Endothelial cell of umbilical vein (primary cell): ENCODE data around the gene CDHR5. TPM values are rescaled to one million over a fixed set of nuclear protein-coding genes. Genes with fewer than 3 reads are reported as not detected.
A peak's percentile ranks its signal among the peaks of the same experiment; 100 is the strongest.

Experiments used
- BruUV-seq: library from RNA; stranded (reverse); fragments of 400-500 nt; replicated peaks from 2 replicates; lab custom pipeline; 2021; lab: Mats Ljungman, UMichigan
- CTCF ChIA-PET: fragments of 300-600, 350-600 bp; sonication (Branson Sonifier 250); formaldehyde crosslinking; loops from one replicate; lab custom pipeline; 2021; ENCODE audit warnings: antibody characterized with exemption, inconsistent platforms; lab: Charles Lee
- POLR2A ChIA-PET: fragments of 300-600, 350-600 bp; sonication (Branson Sonifier 250); formaldehyde crosslinking; loops from one replicate; lab custom pipeline; 2021; ENCODE audit warnings: antibody characterized with exemption, inconsistent platforms; lab: Charles Lee
- DNase-seq: peaks from one replicate; pipeline ENCODE4 v3.0.0-alpha.2; 2011; ENCODE audit warnings: low read depth, low spot score
- FAIRE-seq: peaks from 2 replicates; lab custom pipeline; 2011; peaks lifted over from hg19 to GRCh38; lab: Jason Lieb, UNC
- H2AFZ ChIP-seq: 2 replicates; pipeline ENCODE4 v1.6.0; 2012; ENCODE audit warnings: low read depth, low read length, control low read depth, inconsistent platforms
- H3K27ac ChIP-seq: 2 replicates; pipeline ENCODE4 v1.5.1; 2011; ENCODE audit warnings: low read depth, mild to moderate bottlenecking, control low read depth, low read length, moderate library complexity; ENCODE audit not compliant: insufficient read depth
- H3K27me3 ChIP-seq, 2 experiments: 2 replicates each; pipeline versions ENCODE4 v1.6.0 to v1.6.1; 2011; ENCODE audit warnings: low read length in 2 of 2, mixed read lengths in 1 of 2; ENCODE audit not compliant: control insufficient read depth in 2 of 2, insufficient read depth in 2 of 2
- H3K36me3 ChIP-seq, 2 experiments: 2 replicates in 1 of 2; 3 replicates in 1 of 2; pipeline ENCODE4 v1.5.1; 2011; ENCODE audit warnings: low read length in 2 of 2, mild to moderate bottlenecking in 1 of 2, moderate library complexity in 1 of 2; ENCODE audit not compliant: control insufficient read depth in 2 of 2, insufficient read depth in 2 of 2; ENCODE audit errors: extremely low read depth in 1 of 2
- H3K4me1 ChIP-seq: 3 replicates; pipeline ENCODE4 v1.5.1; 2011; ENCODE audit warnings: mild to moderate bottlenecking, low read length; ENCODE audit not compliant: control insufficient read depth, insufficient read depth; ENCODE audit errors: extremely low read depth
- H3K4me2 ChIP-seq: 2 replicates; pipeline ENCODE4 v1.6.1; 2011; ENCODE audit warnings: low read length, control low read depth, mixed read lengths; ENCODE audit not compliant: insufficient read depth
- H3K4me3 ChIP-seq, 3 experiments: fragments of 200-600 bp in 1 of 3; sonication (generic), shearing (Covaris generic) in 1 of 3; replicated peaks in 1 of 3; 2 replicates each; pipeline ENCODE4 v1.5.1; 2011 to 2016; ENCODE audit warnings: control low read depth in 3 of 3, low read length in 3 of 3, mild to moderate bottlenecking in 2 of 3, inconsistent platforms in 1 of 3, low read depth in 1 of 3, moderate library complexity in 1 of 3; ENCODE audit not compliant: insufficient read depth in 1 of 3
- H3K79me2 ChIP-seq: 2 replicates; pipeline ENCODE4 v1.6.0; 2012; ENCODE audit warnings: low read length, inconsistent platforms; ENCODE audit not compliant: control insufficient read depth, insufficient read depth
- H3K9ac ChIP-seq: replicated peaks from 2 replicates; pipeline ENCODE3; 2011; ENCODE audit warnings: low read length, control low read depth; ENCODE audit not compliant: insufficient read depth; ENCODE audit errors: extremely low read depth
- H3K9me1 ChIP-seq: replicated peaks from 3 replicates; pipeline ENCODE4 v1.6.0; 2011; ENCODE audit warnings: mild to moderate bottlenecking, low read length; ENCODE audit not compliant: control insufficient read depth, insufficient read depth; ENCODE audit errors: extremely low read depth
- H3K9me3 ChIP-seq: replicated peaks from 2 replicates; pipeline ENCODE4 v1.5.1; 2012; ENCODE audit warnings: low read length, inconsistent platforms; ENCODE audit not compliant: control insufficient read depth, insufficient read depth
- H4K20me1 ChIP-seq: replicated peaks from 2 replicates; pipeline ENCODE3; 2011; ENCODE audit warnings: mild to moderate bottlenecking, low read length; ENCODE audit not compliant: control insufficient read depth, insufficient read depth; ENCODE audit errors: extremely low read depth
- CTCF ChIP-seq, 2 donors: IDR thresholded peaks; 1 replicate in 1 of 2; 2 replicates in 1 of 2; pipeline ENCODE4 v1.5.1; 2011; ENCODE audit warnings: low read length in 2 of 2, mild to moderate bottlenecking in 2 of 2, moderate library complexity in 2 of 2, control low read depth in 1 of 2, inconsistent platforms in 1 of 2, low read depth in 1 of 2; ENCODE audit not compliant: insufficient read depth in 1 of 2; ENCODE audit errors: extremely low read depth in 1 of 2
- EZH2 ChIP-seq: IDR thresholded peaks from 2 replicates; pipeline ENCODE4 v1.6.1; 2012; ENCODE audit warnings: borderline replicate concordance, low read depth, mild to moderate bottlenecking, moderate library complexity, low read length, inconsistent platforms; ENCODE audit not compliant: severe bottlenecking
- FOS ChIP-seq: IDR thresholded peaks from 2 replicates; pipeline ENCODE4 v1.6.1; 2011; ENCODE audit warnings: mild to moderate bottlenecking, low read length, moderate library complexity, borderline replicate concordance; ENCODE audit not compliant: insufficient read depth
- GATA2 ChIP-seq: IDR thresholded peaks from 2 replicates; pipeline ENCODE4 v1.7.0; 2011; ENCODE audit warnings: low read depth, mild to moderate bottlenecking, moderate library complexity, mixed read lengths, low read length; ENCODE audit not compliant: insufficient read length, insufficient read depth
- JUN ChIP-seq: IDR thresholded peaks from 2 replicates; pipeline ENCODE4 v1.6.1; 2011; ENCODE audit warnings: borderline replicate concordance, low read depth; ENCODE audit not compliant: insufficient read length, insufficient read depth
- MAX ChIP-seq: IDR thresholded peaks from 2 replicates; pipeline ENCODE4 v1.6.1; 2011; ENCODE audit not compliant: insufficient read depth, insufficient read length
- MYC ChIP-seq: IDR thresholded peaks from one replicate; pipeline ENCODE4 v1.6.1; 2011; ENCODE audit warnings: mild to moderate bottlenecking, low read depth, low read length
- POLR2A ChIP-seq: IDR thresholded peaks from 2 replicates; pipeline ENCODE4 v1.6.1; 2012; ENCODE audit warnings: low read depth, mild to moderate bottlenecking, control low read depth, low read length
- POLR2AphosphoS5 ChIP-seq: IDR thresholded peaks from 2 replicates; pipeline ENCODE4 v1.6.1; 2012; ENCODE audit warnings: low read depth, mild to moderate bottlenecking, control low read depth, low read length, moderate library complexity; ENCODE audit not compliant: insufficient read depth
- dilution Hi-C: fragments of 300-500 bp; cut with MboI; formaldehyde crosslinking; loops from one replicate; pipeline ENCODE4 v1.15.0; 2019; ENCODE audit warnings: low sequenced_read_pairs; ENCODE audit not compliant: extremely low pct_ligation_motif_present
- intact Hi-C: fragments of 100-400 bp; cut with micrococcal nuclease; formaldehyde crosslinking; loops from one replicate; pipeline ENCODE4 v1.10.0; 2022
- polyA plus RNA-seq, 4 experiments: library from polyadenylated mRNA; depleted of rRNA in 3 of 4; stranded (reverse) in 3 of 4; unstranded in 1 of 4; fragments of >200 nt; gene quantifications; 2 replicates each; pipeline versions ENCODE4 v1.2.1 to v1.2.3, GENCODE V29; 2011 to 2012; ENCODE audit warnings: missing spikeins in 1 of 4
- total RNA-seq: library from RNA; stranded (reverse); gene quantifications from 2 replicates; pipeline ENCODE4 v1.2.3, GENCODE V29; 2021

The CDHR5 gene
- total and polyA plus RNA-seq, 2 donors (not counting 3 experiments of a cell fraction or from before 2014, with no cell fraction given), result not detected

- ChIA-PET CTCF (no interaction called here), POLR2A (no interaction called here)
- no peaks in the 10 kb centered on the region for H3K79me2 ChIP-seq
- H3K27ac ChIP-seq, result no peak overlapping the region
- FAIRE-seq (no peak), DNase-seq (no peak)
- dilution Hi-C loops (no loop called here), intact Hi-C loops (loop anchor here (5.0 kb wide), 1 partner anchor 34 kb away; the partner anchor contains the start of gene PHRF1)
- H3K27me3 ChIP-seq, result no peaks in the 10 kb centered on the region
- TF ChIP-seq FOS (no peak), POLR2A (peak; percentile 18)
- no peaks in the 10 kb centered on the region for H3K9me1 ChIP-seq
- peaks cover 6% of the 10 kb centered on the region for H3K4me1 ChIP-seq
- no peak overlapping the region for H2AFZ ChIP-seq
- H3K9ac ChIP-seq, result no peak overlapping the region
- no peaks in the 10 kb centered on the region for H3K9me3 ChIP-seq
- H3K4me3 ChIP-seq, result no peak overlapping the region
- H3K4me2 ChIP-seq, result no peak overlapping the region
- TSS peak; percentile 20 for BruUV-seq
- H4K20me1 ChIP-seq, result no peaks in the 10 kb centered on the region
- peaks cover 12 to 58% of the 10 kb centered on the region in 2 experiments for H3K36me3 ChIP-seq
These were observed 13.5 kb downstream of the CDHR5 start for GRCh38 chr11:611001-611996.

GRCh38 chr11:610146-610801 is 14.5 kb downstream of the CDHR5 start:
- Histone ChIP-seq H3K9ac (no peak overlapping the region), H3K4me1 (peaks cover 5% of the 10 kb centered on the region), H3K4me2 (no peak overlapping the region), H4K20me1 (no peaks in the 10 kb centered on the region), H3K9me3 (no peaks in the 10 kb centered on the region), H3K79me2 (no peaks in the 10 kb centered on the region), H3K27ac (no peak overlapping the region), H3K4me3 (no peak overlapping the region), H2AFZ (no peak overlapping the region), H3K27me3 (no peaks in the 10 kb centered on the region), H3K9me1 (no peaks in the 10 kb centered on the region), H3K36me3 (peaks cover 14 to 67% of the 10 kb centered on the region in 2 experiments)
- FAIRE-seq (no peak), DNase-seq (no peak)
- intact Hi-C loops, result loop anchor here (5.0 kb wide), 1 partner anchor 33 kb away; the partner anchor contains the start of gene PHRF1
- dilution Hi-C loops, result no loop called here
- ChIA-PET POLR2A (no interaction called here), CTCF (no interaction called here)
- no TSS peak for BruUV-seq
- TF ChIP-seq CTCF (IDR thresholded peaks at IDR 0.05; ENCODE audit: extremely low read depth in 1 of 2, insufficient read depth in 1 of 2, low read depth in 1 of 2, low read length in 2 of 2) (no peak), GATA2 (no peak), FOS (no peak), JUN (no peak), MAX (no peak), EZH2 (no peak), POLR2AphosphoS5 (no peak), MYC (no peak), POLR2A (no peak)
